ENCODE results near the gene THBS4.
A peak's percentile ranks its signal among the peaks of the same experiment; 100 is the strongest.

Gene THBS4

DNA sequence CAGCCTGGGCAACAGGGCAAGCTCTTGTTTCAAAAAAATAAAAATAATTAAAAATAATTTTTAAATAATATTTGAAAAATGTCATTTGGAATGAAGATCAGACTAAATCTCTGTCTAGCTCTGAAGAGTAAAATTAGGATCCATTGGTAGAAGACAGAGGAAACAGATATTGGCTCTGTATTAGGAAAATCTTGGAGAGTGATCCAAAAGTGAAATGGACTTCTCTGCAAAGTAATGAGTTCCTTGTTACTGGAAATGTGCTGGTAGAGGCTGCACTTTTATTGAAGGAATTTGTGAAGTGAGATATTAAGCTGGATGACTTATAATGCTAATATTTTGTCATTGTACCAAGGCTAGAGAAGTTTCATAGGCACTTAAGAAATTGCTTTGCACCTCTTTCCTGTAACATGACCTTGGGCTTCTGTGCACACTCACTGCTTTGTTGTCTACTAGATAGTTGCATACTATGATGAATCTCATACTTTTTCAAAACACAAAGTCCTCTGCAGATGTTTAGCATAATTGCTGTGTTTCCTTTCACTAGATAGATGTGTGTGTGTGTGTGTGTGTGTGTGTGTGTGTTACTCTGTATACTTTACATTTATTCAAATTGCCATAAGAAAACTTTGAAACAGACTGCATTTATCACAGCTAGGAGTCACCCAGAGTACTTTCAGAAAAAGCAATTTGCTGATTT lies 13.1 kb downstream of the THBS4 start:
- no peak for DNase-seq

DNA sequence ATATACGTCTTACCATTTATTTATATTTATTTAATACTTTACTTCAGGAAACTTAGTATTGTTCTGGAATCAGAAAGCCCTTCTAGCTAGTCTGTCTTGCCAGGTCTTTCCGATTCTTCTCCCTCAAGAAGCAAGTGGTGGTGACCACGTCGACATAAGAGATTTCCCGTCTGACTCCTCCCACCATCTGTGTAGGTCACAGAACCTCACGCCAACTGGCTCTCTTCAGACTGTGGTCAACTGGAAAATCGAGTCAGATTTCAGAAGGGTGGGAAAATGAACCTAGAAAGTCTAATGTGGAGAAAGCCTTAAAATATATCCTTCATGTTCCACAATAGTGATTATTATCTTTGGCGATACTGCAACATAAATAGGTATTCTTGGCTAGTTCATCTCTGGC lies 17.3 kb downstream of the THBS4 start:
- no peak for DNase-seq

GRCh38 chr5:80054682-80055081 lies 19.5 kb downstream of the THBS4 start:
- no peak for DNase-seq

GRCh38 chr5:80055491-80056170 lies 20.5 kb downstream of the THBS4 start:
- no peak for DNase-seq

DNA sequence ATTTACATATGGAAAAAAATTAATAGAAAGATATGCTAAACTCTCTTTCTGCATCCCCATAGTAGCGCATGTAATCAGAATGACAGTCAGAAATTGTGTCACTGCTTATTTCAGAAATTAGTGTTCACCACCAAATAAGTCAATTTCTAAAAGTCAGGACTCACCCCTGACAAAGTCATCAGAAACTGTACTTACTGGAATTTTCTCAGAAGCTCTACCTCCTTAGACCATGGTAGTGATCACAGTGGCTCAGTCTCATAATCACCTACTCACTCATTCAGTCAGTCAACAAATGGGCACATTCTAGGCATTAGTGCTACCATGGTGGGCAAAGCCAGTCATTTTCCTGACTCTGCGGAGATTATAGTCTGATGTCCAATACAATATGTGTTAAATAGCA lies 22.0 kb downstream of the THBS4 start:
- DNase-seq: no peak

DNA sequence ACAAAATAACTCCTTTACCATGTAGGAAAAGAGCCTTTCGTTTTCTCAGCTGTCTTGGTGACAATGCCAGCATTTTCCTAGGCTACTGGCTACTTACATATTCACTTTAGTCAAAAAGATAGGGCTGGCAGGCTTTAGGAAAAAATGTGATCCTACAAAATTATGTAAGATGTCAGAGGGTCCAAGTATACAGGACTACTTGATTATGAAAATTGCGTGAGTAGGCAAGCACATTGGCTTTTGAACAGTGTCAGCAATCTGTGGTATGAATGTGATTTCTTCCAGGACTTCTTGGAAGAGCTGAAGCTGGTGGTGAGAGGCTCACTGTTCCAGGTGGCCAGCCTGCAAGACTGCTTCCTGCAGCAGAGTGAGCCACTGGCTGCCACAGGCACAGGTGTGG lies 22.8 kb downstream of the THBS4 start:
- DNase-seq: no peak

- no peak for DNase-seq
Observed at GRCh38 chr5:80059354-80059980, 24.3 kb downstream of the THBS4 start.

GRCh38 chr5:80060966-80061365 lies 25.8 kb downstream of the THBS4 start:
- no peak for DNase-seq

- DNase-seq: no peak
Observed at GRCh38 chr5:80061547-80061946, 26.4 kb downstream of the THBS4 start.

GRCh38 chr5:80064124-80064523 lies 29.0 kb downstream of the THBS4 start:
- no peak for DNase-seq

- DNase-seq: peak in 1 of 3 donors; percentile 39
Observed at GRCh38 chr5:80067016-80067415, 31.9 kb downstream of the THBS4 start.

DNA sequence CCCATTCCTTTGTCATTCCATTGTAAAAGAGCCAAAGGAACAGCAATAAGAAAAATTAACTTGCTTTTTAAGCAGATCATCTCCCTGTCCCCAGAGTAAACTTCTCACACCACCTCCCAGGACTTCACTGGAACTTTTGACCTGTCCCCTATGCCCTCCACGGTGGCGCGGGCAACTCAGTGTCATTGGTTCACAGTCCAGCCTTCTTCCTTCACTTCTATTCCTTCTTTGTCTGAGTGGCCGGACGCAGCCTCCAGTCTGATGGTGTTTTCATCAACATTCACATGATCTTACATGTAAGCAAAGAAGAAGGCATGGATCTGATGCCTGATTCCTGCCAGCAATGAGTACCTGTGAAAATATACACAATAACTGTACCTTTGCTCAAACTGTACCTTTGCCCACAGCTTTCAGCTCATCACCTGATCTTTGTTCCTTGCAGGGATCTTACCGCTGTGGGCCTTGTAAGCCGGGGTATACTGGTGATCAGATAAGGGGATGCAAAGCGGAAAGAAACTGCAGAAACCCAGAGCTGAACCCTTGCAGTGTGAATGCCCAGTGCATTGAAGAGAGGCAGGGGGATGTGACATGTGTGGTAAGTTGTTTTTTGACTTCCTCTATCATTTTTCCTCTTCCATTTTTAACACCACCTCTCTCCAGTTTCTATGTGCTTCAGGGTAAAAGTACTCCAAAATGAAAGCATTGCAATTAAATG lies 32.5 kb downstream of the THBS4 start:
- DNase-seq: no peak

DNA sequence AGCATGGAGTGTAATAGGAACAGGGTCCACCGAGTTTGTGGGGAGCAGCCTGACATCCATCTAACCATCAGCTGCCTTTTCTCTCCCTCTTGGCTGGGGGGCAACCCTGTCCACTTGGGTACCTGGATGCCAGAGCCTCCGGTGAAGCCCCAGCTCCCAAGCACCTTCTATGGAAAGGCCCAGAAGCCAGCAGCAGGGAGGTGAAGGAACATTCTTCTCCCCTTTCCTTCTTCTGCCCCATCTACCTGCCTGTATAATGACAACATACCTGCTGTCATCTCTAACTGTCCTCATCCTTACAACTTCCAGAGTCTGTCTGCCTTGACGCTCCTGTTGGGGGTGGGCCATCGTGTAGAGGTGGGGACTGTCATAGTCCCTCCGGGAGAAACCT lies 33.1 kb downstream of the THBS4 start:
- no peak for DNase-seq

DNA sequence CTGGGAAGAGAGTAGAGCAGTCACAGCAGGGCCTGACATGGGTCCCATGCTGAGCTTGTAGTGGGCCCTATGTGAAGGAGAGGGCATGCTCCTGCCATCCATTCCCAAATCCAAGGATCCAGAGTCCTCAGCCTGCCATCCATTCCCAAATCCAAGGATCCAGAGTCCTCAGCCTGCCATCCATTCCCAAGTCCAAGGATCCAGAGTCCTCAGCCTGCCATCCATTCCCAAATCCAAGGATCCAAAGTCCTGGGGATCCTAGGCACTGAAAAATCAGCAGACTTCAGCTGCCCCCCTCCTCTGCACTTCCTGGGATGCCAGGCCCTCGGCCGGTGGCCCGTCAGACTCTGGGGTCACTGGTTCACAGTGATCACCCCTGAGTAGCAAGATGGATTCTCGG lies 33.6 kb downstream of the THBS4 start:
- DNase-seq: no peak

GRCh38 chr5:80069251-80069800 lies 34.2 kb downstream of the THBS4 start:
- DNase-seq: peak in 2 of 3 donors; percentile 26 to 44

GRCh38 chr5:80069918-80070318 lies 34.8 kb downstream of the THBS4 start:
- peak in 2 of 3 donors; percentile 25 to 43 for DNase-seq

DNA sequence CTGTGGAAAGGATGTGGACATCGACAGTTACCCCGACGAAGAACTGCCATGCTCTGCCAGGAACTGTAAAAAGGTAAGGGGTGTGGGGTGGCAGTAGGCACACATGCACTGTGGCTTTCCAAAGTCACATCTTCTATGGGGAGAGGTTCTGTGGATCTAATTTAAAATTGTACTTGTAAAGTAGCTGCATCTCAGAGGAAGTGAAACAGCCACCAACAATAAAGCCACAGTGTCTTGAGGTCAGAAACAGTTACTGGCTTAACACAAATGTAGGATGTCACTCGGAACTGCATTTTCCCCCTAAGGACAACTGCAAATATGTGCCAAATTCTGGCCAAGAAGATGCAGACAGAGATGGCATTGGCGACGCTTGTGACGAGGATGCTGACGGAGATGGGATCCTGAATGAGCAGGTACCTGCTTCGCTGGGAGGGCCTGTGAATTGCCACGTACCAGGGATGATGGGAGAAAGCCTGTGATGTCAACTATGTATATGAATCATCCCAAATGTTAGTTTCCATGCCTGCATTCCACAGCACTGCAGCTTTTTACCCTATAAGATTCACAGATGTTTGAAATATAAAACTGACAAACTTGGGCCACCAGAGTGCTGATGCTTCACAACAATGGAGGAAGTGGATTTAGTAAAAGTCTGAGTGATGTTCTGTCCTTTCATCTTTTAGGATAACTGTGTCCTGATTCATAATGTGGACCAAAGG lies 35.3 kb downstream of the THBS4 start:
- DNase-seq: peak in 1 of 3 donors; percentile 20

GRCh38 chr5:80071510-80072021 lies 36.4 kb downstream of the THBS4 start:
- DNase-seq: no peak

DNA sequence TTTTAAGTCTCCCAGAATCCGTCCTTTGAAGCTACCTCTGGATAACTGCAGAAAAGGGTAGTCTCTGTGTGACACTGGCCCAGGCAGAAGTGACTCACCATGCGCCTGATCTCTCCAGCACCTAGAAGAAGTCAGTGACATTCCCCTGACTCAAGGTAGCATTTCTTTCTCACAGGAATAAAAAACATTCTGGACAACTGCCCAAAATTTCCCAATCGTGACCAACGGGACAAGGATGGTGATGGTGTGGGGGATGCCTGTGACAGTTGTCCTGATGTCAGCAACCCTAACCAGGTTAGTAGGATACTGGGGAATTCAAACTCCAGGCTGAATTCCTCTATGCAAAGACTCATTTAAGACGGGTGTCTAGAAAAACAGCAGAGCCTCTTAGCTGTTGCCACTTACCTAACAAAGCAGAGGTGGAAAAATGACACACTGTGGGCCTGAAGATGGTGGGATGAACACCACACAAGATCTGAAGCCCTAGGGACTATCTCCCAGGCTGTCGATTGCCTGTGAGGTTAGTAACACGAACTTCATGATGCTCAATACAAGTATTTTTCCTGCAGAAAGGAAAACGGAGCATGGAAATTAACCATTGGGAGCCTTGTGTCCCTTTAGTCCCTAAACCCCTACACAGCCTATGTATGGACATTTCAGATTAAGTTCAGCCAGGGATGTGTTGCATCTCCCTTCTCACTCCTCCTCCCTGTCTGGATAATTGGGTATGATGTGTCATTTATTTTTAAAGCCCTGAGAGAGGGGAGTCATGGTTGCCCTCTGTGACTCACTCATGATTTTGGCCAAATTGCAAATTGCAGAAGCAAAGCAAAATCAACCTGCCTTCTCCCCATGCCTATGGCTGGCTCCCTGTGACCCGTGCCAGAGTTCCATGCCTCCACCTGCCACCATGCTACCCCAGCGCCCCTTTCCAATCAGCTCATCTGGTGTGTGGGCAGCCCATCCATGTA lies 37.2 kb downstream of the THBS4 start:
- DNase-seq: peak in 1 of 3 donors; percentile 30

- DNase-seq: no peak
Observed at GRCh38 chr5:80076131-80077050, 41.2 kb downstream of the THBS4 start.

Data from suppressor macrophage treated with lipopolysaccharide for 1 hour (primary cell).